GOT3 (cell line): ENCODE measurements around the gene ZNF283.
"Not testable (repeated sequence)": the region's sequence is repeated elsewhere in the genome, so short reads cannot be mapped to it uniquely, and the experiment has no call there.

Source experiments
- DNase-seq: peaks from one replicate; lab custom pipeline; 2025; ENCODE audit warnings: mixed read lengths; lab: John Stamatoyannopoulos, UW

ZNF283 gene

GRCh38 chr19:43799502-43800142 is 27.5 kb upstream of the ZNF283 start:
- no peak for DNase-seq

- no peak for DNase-seq
These were observed 24.7 kb upstream of the ZNF283 start, which contains the start of gene LYPD5 for GRCh38 chr19:43802216-43802951. Gene LYPD5, minus strand, starts transcription at chr19:43802447. Its CDS starts 67 bp downstream, at chr19:43802380.

- DNase-seq = no peak
These were observed 22.7 kb upstream of the ZNF283 start for GRCh38 chr19:43804432-43804831.

- DNase-seq = not testable (repeated sequence)
These were observed 20.7 kb upstream of the ZNF283 start for GRCh38 chr19:43806401-43806800.

GRCh38 chr19:43806848-43807247 is 20.3 kb upstream of the ZNF283 start:
- no peak for DNase-seq

- no peak for DNase-seq
These were observed 19.5 kb upstream of the ZNF283 start for GRCh38 chr19:43807651-43808050.

- DNase-seq = no peak
These were observed 17.1 kb upstream of the ZNF283 start for GRCh38 chr19:43809762-43810696.

- no peak for DNase-seq
These were observed 15.3 kb upstream of the ZNF283 start for GRCh38 chr19:43811837-43812236.

- DNase-seq = no peak
These were observed 14.9 kb upstream of the ZNF283 start for GRCh38 chr19:43812259-43812658.

GRCh38 chr19:43812688-43813087 is 14.4 kb upstream of the ZNF283 start:
- no peak for DNase-seq

- no peak for DNase-seq
These were observed 12.3 kb upstream of the ZNF283 start for GRCh38 chr19:43814663-43815352.

- DNase-seq = not testable (repeated sequence)
These were observed 9.7 kb upstream of the ZNF283 start for GRCh38 chr19:43817454-43817853.

GRCh38 chr19:43818500-43818899 is 8.6 kb upstream of the ZNF283 start:
- no peak for DNase-seq

- DNase-seq = no peak
These were observed 6.8 kb upstream of the ZNF283 start for GRCh38 chr19:43820098-43820883.

- DNase-seq = no peak
These were observed 6.3 kb upstream of the ZNF283 start for GRCh38 chr19:43820884-43821215.

GRCh38 chr19:43823856-43824255 is 3.3 kb upstream of the ZNF283 start:
- not testable (repeated sequence) for DNase-seq

GRCh38 chr19:43824572-43824971 is 2.5 kb upstream of the ZNF283 start:
- DNase-seq = not testable (repeated sequence)

- DNase-seq = no peak
These were observed 12.0 kb downstream of the ZNF283 start for GRCh38 chr19:43839139-43839538.

- no peak for DNase-seq
These were observed 14.9 kb downstream of the ZNF283 start for GRCh38 chr19:43842007-43842406.

GRCh38 chr19:43847246-43847645 is 20.1 kb downstream of the ZNF283 start:
- DNase-seq = no peak

- no peak for DNase-seq
These were observed 20.8 kb downstream of the ZNF283 start for GRCh38 chr19:43847884-43848283.
